Epidermal melanocyte (primary cell): ENCODE results near the gene ZBTB7A.

Source experiments
- DNase-seq: peaks from one replicate; pipeline ENCODE4 v3.0.0; 2011; ENCODE audit warnings: low spot score; ENCODE audit not compliant: insufficient read length

ZBTB7A gene

GRCh38 chr19:4094291-4094690 lies 27.6 kb upstream of the ZBTB7A start:
- no peak for DNase-seq

- DNase-seq = no peak
Observed at GRCh38 chr19:4093643-4094175, 27.0 kb upstream of the ZBTB7A start.

GRCh38 chr19:4090356-4091220 lies 23.9 kb upstream of the ZBTB7A start:
- DNase-seq = no peak

DNA sequence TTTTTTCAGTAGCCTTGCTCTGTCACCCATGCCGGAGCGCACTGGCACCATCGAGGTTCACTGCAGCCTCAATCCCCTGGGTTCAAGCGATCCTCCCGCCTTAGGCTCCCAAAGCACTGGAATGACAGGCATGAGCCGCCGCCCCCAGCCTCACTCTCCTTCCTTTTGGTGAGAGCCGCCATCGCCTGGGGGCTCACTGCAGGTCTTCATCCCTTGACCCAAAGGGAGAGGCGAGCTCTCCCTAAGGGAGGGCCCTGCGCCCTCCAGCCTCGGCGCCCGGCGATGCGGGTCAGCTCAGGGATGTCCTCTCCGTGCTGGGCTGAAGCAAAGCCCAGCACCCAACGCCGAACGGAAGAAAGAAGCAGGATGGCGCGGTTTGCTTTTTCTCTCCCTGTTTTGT lies 23.2 kb upstream of the ZBTB7A start:
- no peak for DNase-seq

- no peak for DNase-seq
Observed at GRCh38 chr19:4089400-4089908, 22.8 kb upstream of the ZBTB7A start.

GRCh38 chr19:4088975-4089374 lies 22.3 kb upstream of the ZBTB7A start:
- DNase-seq = no peak

DNA sequence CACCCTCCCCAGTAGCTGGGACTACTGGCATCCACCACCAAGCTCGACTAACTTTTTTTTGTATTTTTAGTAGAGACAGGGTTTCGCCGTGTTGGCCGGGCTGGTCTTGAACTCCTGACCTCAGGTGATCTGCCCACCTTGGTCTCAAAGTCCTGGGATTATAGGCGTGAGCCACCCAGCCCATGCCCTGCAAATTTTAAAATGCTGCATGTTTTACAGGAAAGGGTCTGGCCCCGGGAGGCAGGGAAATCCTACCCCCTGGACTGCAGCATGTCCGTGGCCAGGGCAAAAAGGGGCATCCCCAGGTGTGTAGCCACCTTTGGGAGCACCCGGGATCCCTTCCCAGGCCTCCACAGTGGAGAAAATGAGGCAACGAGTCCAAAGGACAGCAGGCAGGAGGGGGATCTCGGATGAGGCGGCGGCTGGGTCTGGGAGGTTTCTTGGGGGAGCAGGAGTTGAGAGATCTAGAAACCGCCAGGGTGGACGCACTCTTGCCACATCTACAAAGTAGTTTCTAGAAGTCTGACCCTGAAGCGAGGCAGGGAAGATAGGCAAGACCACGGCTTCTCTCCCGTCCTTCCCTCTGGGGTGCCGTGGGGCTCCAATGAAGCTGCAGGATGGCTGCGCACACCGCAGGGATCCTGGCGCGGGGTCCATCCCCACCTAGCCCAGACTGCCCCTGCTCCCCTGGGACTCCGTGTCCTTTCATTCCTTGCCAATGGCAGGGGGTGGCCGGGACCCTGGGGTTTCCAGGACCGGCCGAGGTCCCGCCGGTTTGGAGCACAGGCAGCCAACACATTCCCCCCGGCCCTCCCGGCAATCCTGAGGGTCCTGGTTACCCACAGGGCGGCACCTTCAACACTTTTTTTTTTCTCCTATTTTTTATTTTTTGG lies 21.3 kb upstream of the ZBTB7A start:
- DNase-seq = no peak

- no peak for DNase-seq
Observed at GRCh38 chr19:4086411-4086867, 19.7 kb upstream of the ZBTB7A start.

DNA sequence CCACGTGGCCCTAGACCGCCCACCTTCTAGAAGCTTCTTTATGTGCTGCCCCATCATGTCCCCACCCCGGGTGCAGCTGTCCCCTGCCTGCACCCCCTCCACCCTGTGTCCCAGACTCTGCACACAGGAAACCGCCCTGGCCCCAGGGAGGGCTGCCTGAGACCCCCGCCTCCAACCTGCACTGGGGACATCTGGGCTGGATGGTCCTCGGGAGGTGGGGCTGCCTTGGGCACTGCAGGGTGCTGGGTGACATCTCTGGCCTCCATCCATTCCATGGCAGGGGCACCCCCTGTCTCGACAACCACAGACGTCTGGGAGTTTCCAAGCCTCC lies 17.8 kb upstream of the ZBTB7A start:
- DNase-seq = no peak

GRCh38 chr19:4083677-4084546 lies 17.2 kb upstream of the ZBTB7A start:
- DNase-seq = no peak

- DNase-seq = no peak
Observed at GRCh38 chr19:4082172-4082571, 15.5 kb upstream of the ZBTB7A start.

- DNase-seq = no peak
Observed at GRCh38 chr19:4081441-4082129, 14.9 kb upstream of the ZBTB7A start.

- DNase-seq = no peak
Observed at GRCh38 chr19:4080473-4080872, 13.8 kb upstream of the ZBTB7A start.

- DNase-seq = no peak
Observed at GRCh38 chr19:4077800-4078684, 11.3 kb upstream of the ZBTB7A start.

DNA sequence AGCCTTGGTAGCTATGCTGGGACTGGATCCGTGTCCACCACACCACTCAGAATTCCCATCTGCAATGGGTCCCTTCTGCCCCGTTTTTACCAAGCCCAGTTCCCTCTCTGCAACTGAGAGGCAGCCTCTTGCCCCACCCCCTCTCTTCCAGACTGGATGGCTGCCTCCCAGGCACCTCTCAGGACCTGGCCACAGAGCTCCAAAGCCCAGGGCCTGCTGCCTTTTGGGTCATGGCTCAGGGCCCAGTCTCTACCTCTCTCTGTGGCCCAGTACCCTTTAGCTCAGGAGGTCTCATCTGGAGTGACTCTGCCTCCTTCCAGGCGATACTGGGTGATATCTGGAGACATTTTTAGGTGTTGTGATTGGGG lies 10.3 kb upstream of the ZBTB7A start:
- no peak for DNase-seq

DNA sequence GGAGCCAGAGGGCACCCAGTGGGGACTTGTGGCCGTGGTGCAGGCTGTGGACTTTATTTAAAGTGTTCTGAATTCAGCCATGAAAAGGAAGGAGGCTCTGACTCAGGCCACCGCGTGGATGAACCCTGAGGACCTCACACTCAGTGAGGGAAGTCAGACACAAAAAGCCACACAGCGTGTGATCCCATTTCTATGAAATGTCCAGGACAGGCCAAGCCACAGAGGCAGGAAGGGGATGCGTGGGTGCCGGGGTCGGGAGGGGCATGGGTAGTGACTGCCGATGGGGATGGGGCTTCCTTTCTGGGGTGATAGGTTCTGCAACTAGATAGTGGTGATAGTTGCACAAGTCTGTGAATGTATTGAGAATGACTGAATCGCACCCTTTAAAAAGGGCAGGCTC lies 8.7 kb upstream of the ZBTB7A start:
- no peak for DNase-seq

GRCh38 chr19:4071610-4072009 lies 4.9 kb upstream of the ZBTB7A start:
- DNase-seq = no peak

- no peak for DNase-seq
Observed at GRCh38 chr19:4069331-4069959, 2.7 kb upstream of the ZBTB7A start.
